Stimulated activated CD4-positive, alpha-beta T cell treated with anti-CD3 and anti-CD28 coated beads, Interleukin-2, amount 100 ng/mL, for 4 hours (primary cell): Measurements from ENCODE around the gene FNDC5.

Experiments used
- DNase-seq: peaks from one replicate; pipeline ENCODE4 v3.0.0-alpha.2; 2020; ENCODE audit warnings: low read depth

FNDC5 gene

GRCh38 chr1:32884032-32884372 is 13.3 kb upstream of the FNDC5 start:
- DNase-seq = no peak

GRCh38 chr1:32883338-32884031 is 12.8 kb upstream of the FNDC5 start:
- no peak for DNase-seq

GRCh38 chr1:32881871-32882850 is 11.4 kb upstream of the FNDC5 start:
- no peak for DNase-seq

- DNase-seq = no peak
These were observed 10.6 kb upstream of the FNDC5 start for GRCh38 chr1:32881291-32881690.

GRCh38 chr1:32878637-32879041 is 7.9 kb upstream of the FNDC5 start:
- no peak for DNase-seq

GRCh38 chr1:32878183-32878582 is 7.5 kb upstream of the FNDC5 start:
- DNase-seq = no peak

- DNase-seq = no peak
These were observed 6.7 kb upstream of the FNDC5 start for GRCh38 chr1:32877211-32878110.

GRCh38 chr1:32876341-32877210 is 5.9 kb upstream of the FNDC5 start:
- no peak for DNase-seq

- no peak for DNase-seq
These were observed 4.4 kb upstream of the FNDC5 start for GRCh38 chr1:32874860-32875752.

GRCh38 chr1:32873484-32873883 is 2.8 kb upstream of the FNDC5 start:
- DNase-seq = no peak

GRCh38 chr1:32872192-32872460 is 1.4 kb upstream of the FNDC5 start:
- no peak for DNase-seq

GRCh38 chr1:32871364-32872191 is 866 bp upstream of the FNDC5 start:
- DNase-seq = no peak

GRCh38 chr1:32869923-32870614 is 643 bp downstream of the FNDC5 start:
- no peak for DNase-seq

GRCh38 chr1:32868806-32869455 is 1.8 kb downstream of the FNDC5 start:
- no peak for DNase-seq

GRCh38 chr1:32868085-32868484 is 2.6 kb downstream of the FNDC5 start:
- DNase-seq = no peak

- DNase-seq = no peak
These were observed 3.0 kb downstream of the FNDC5 start for GRCh38 chr1:32867671-32868070.

- no peak for DNase-seq
These were observed 3.6 kb downstream of the FNDC5 start for GRCh38 chr1:32867151-32867550.

- no peak for DNase-seq
These were observed 4.9 kb downstream of the FNDC5 start for GRCh38 chr1:32865639-32866405.
